ENCODE results near the gene CHRND.

Gene CHRND

GRCh38 chr2:232495292-232495691 lies 30.7 kb upstream of the CHRND start:
- DNase-seq (ENCODE audit: extremely low read depth, low read depth), result no peak
- TF ChIP-seq, protein P1, sequence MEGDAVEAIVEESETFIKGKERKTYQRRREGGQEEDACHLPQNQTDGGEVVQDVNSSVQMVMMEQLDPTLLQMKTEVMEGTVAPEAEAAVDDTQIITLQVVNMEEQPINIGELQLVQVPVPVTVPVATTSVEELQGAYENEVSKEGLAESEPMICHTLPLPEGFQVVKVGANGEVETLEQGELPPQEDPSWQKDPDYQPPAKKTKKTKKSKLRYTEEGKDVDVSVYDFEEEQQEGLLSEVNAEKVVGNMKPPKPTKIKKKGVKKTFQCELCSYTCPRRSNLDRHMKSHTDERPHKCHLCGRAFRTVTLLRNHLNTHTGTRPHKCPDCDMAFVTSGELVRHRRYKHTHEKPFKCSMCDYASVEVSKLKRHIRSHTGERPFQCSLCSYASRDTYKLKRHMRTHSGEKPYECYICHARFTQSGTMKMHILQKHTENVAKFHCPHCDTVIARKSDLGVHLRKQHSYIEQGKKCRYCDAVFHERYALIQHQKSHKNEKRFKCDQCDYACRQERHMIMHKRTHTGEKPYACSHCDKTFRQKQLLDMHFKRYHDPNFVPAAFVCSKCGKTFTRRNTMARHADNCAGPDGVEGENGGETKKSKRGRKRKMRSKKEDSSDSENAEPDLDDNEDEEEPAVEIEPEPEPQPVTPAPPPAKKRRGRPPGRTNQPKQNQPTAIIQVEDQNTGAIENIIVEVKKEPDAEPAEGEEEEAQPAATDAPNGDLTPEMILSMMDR (IDR thresholded peaks at IDR 0.05; ENCODE audit: low read depth, low read length), result no peak

GRCh38 chr2:232496501-232497270 lies 29.3 kb upstream of the CHRND start:
- no peak for DNase-seq (ENCODE audit: extremely low read depth, low read depth)
- TF ChIP-seq, protein P1 (IDR thresholded peaks at IDR 0.05; ENCODE audit: low read depth, low read length), result no peak

DNA sequence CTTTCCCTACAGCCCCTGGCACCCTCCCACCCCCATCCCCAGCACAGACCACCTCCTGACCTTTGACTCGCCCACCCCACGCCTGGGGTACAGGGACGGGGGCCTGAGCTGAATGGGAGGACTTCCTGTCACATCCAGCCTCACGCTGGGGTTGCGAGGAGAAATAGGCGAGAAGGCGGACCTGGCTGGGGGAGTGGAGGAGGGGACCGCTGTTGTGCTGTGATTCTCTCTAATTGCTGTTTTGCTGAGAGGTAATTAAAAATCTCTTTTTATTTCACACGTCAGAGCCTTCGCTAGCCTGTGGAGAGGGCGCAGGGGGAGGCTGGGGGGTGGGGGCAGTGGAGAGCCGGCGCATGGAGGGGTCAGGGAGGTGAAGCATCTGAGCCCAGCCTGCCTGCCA lies 28.6 kb upstream of the CHRND start:
- TF ChIP-seq, protein P1 (IDR thresholded peaks at IDR 0.05; ENCODE audit: low read depth, low read length), result no peak
- DNase-seq (ENCODE audit: extremely low read depth, low read depth), result no peak

- no peak for DNase-seq (ENCODE audit: extremely low read depth, low read depth)
- TF ChIP-seq, protein P1 (IDR thresholded peaks at IDR 0.05; ENCODE audit: low read depth, low read length), result no peak
Measured at GRCh38 chr2:232498452-232498851, 27.5 kb upstream of the CHRND start.

DNA sequence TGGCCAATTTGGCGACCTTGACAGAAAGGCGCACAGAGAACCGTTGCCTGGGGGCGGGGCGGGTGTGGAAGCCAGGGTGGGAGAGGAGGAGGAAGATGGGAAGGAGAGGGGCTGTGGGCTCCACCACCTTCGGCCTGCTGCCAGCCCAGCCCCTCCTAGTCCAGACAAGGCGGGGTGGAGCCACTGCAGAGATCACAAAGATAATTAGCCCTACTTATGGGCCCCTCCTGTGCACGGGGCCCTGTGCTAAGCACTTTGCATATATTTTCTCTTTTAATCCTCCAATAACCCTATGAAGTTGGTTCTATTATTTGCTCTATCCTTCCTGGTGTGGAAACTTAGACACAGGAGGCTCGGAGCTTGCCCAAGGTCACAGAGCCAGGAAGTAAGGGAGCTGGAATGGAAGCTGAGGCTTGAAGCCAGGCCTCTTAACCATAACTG lies 24.6 kb upstream of the CHRND start:
- TF ChIP-seq, protein P1 (IDR thresholded peaks at IDR 0.05; ENCODE audit: low read depth, low read length), result no peak
- no peak for DNase-seq (ENCODE audit: extremely low read depth, low read depth)

DNA sequence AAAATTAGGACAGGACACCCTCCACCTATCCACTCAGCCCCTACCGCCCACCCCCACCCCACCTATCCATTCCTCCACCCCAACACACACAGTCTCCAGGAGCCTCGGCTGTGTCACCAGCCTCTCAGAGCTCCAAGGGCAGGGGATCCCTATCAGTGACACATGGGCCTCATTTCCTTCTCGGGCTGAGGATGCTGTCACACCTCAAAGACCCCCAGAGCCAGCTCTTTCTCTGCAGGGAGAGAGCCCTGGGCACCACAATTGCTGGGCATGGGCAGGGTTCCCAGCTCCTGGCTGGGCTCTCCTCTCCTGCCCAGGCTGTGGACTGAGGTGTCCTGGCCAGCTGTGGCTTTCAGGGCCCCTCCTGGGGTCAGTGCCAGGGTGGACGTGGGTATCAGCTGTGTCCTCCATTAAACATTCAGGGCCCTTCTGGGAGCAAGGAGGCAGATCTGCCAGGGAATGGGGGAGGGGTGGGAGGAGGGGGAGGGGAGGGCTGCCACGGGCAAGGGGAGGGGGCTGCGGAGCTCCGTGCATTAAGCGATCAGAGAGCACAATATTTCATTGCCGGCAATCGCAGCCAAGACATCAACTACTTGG lies 24.1 kb upstream of the CHRND start:
- TF ChIP-seq, protein P1 (IDR thresholded peaks at IDR 0.05; ENCODE audit: low read depth, low read length), result no peak
- no peak for DNase-seq (ENCODE audit: extremely low read depth, low read depth)

DNA sequence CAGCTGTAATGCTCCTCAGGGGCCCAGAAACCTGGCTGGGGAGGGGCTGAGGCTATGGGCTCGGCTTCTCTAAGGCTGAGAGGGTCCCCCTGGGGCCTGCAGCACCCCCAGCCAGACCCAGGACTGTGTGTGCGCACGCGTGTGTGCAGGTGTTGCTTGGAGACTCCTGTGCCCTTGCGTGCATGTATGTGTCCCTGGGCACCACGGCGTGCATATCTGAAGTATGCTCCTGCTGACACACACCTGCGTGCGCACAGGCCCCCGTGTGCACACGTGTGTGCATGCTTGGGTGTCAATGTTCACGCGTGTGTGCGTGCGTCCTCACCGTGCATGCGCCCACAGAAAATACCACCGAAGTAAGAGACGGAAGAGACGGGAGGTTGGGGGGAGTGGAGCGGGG lies 23.4 kb upstream of the CHRND start:
- TF ChIP-seq, protein P1 (IDR thresholded peaks at IDR 0.05; ENCODE audit: low read depth, low read length), result no peak
- no peak for DNase-seq (ENCODE audit: extremely low read depth, low read depth)
